CD4-positive, alpha-beta T cell treated with Interleukin-17A for 4 hours (primary cell): ENCODE results near the gene DIP2A.
"Not testable (repeated sequence)": the region's sequence is repeated elsewhere in the genome, so short reads cannot be mapped to it uniquely, and the experiment has no call there.

Experiments used
- DNase-seq: peaks from one replicate; pipeline ENCODE4 v3.0.0-alpha.2; 2020; ENCODE audit warnings: mixed read lengths

DIP2A gene

DNA sequence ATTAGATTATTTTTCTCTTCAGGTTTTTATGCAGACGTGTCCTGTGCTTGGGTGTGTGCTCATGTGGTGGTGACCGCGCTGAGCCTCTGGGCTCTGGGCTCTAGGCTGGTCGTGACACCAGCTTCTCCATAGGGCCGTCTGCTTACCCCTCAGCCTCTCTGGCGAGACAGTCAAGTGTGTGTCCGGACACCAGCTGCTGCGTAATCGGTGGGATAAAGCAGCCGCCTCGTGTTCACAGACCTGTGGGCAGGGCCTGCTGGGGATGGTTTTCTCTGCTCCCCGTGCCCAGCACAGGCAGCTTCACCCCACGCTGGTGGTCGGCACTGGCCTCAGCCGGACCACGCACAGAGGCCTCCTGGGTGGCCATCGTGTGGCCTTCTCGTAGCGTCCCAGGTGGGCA, 33.6 kb upstream of the DIP2A start:
- DNase-seq, result peak; percentile 7

GRCh38 chr21:46425571-46425970, 33.1 kb upstream of the DIP2A start:
- DNase-seq, result peak; percentile 56

DNA sequence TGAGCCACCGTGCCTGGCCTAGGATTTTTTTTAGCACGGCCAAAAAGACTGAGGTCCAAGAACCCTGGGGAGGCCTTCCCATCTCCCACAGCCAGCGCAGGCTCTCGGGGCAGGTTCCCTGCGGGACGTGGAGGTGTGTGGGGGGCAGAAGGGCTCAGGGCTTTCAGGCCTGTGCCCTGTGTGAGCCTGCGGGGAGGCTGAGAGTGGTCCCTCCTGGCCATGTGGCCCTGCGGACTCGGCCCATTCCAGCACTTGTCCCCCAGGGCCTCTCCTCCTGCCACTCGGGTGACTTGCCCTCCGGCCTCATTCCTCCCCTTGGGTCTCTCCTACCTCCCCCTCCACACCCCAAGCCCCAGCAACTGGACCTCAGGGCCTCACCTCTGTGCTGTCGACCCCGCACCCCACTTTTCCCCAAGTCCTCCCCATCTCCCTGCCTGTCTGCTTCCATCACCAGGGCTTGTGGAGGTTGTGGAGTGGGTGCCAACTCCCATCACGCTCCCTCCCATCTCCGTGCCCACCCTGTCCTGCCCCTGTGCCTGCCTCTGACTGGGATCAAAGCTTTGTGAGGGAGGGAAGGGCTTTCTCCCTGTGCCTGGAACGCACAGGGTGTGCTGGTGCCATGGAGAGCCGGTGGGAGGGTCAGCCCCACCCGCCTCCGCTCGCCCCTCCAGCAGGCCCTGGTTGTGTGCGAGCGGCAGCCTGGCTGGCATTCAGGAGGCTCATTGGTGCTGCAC, 32.2 kb upstream of the DIP2A start:
- no peak for DNase-seq

DNA sequence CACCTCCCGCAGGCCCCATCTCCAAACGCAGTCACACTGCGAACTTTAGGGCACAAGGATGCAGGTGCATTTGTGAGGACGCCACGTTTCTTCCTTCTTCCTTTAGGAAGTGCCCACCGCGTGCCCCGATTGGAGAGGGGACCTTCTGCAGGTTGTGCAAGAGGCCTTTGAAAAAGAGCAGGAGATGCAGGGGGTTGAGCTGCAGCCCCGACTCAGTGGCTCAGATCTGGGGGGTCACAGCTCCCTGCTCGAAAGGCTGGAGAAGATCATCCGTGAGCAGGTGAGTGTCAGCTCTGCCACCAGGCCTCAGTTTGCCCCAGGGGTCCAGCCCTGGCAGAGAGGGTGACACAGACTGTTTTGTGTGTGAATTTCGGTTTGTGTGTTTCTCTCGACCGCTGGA, 31.2 kb upstream of the DIP2A start:
- DNase-seq, result no peak

GRCh38 chr21:46428286-46428685, 30.4 kb upstream of the DIP2A start:
- DNase-seq, result no peak

GRCh38 chr21:46428987-46429710, 29.5 kb upstream of the DIP2A start:
- DNase-seq, result no peak

DNA sequence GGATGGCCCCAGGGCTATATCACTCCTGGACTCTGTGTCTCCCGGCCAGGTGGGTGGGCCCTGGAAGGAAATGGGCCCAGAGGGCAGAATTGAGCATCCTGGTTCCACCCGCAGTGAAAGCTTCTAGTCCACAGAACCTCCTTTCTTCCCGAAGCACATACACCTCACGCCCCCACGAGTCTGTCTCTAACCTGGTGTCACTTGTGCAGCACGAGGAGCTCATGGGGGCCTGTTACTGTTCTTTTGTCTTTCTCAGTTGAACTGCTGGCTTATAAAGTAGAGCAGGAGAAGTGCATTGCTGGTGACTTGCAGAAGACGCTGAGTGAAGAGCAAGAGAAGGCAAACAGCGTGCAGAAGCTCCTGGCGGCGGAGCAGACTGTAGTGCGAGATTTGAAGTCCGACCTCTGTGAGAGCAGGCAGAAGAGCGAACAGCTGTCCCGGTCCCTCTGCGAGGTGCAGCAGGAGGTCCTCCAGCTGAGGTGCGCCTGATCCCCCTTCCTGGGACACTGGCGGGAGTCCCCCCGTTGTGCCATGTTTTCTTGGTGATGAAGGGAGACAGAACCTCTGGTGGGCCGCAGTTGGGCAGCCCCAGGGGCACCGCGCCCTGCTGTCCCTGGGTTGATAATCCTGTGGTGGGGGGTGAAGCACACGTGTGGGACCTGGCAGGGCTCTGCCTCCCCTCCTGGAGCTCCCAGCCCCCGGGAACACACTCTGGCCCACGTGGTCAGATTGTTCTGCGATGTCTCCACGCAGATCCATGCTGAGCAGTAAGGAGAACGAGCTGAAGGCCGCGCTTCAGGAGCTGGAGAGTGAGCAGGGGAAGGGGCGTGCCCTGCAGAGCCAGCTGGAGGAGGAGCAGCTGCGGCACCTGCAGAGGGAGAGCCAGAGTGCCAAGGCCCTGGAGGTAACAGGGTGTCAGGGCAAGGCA, 28.7 kb upstream of the DIP2A start:
- no peak for DNase-seq

GRCh38 chr21:46431448-46431847, 27.2 kb upstream of the DIP2A start:
- DNase-seq, result no peak

DNA sequence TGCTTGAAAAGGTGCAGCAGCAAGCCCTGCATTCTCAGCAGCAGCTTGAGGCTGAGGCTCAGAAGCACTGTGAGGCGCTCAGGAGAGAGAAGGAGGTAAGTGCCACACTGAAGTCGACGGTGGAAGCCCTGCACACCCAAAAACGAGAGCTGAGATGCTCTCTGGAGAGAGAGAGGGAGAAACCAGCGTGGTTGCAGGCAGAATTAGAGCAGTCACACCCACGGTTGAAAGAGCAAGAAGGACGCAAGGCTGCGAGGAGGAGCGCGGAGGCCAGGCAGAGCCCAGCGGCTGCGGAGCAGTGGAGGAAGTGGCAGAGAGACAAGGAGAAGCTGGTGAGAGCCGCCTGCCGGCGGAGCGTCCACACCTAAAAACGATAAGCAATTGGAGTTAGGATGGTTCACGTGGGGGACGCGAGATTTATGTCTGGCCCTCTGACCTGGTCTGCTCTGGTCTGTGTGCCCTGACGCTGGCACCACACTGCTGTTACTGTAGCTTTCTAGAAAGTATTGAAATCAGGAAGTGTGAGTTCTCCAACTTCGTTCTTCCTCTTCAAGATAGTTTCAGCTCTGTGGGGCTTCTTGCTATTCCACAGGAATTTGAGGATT, 26.7 kb upstream of the DIP2A start:
- no peak for DNase-seq

- DNase-seq, result not testable (repeated sequence)
These were observed 25.6 kb upstream of the DIP2A start for GRCh38 chr21:46433116-46433515.

DNA sequence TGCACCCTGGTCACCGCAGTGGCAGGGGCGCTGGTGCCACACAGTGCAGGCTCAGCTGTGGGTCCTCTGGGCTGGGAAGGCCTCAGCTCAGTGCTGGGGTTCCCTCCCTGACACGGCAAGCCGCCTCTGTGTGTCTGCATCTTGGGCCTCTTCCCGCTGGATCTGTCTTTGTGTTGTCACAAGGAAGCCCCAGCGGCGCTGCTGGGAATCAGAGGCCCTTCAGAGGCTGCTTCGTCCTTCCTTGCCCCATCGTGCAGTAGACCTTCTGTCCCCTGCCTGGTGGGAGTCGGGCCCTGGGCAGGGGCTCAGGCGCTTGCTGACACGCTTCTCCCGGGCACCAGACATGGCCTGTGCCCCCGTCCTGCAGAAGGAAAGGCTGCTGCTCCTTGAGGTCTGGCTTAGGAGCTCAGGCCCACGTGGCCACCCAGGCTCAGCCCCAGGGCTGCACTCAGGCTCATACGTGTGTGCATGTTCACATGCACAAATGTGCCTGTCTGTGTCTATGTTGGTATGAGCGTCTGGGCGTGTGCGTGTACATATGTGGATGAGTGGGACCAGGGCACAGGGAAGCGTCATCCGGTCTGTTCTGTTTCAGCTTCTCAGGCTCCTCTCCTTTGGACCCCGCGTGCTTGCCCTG, 24.3 kb upstream of the DIP2A start:
- no peak for DNase-seq

DNA sequence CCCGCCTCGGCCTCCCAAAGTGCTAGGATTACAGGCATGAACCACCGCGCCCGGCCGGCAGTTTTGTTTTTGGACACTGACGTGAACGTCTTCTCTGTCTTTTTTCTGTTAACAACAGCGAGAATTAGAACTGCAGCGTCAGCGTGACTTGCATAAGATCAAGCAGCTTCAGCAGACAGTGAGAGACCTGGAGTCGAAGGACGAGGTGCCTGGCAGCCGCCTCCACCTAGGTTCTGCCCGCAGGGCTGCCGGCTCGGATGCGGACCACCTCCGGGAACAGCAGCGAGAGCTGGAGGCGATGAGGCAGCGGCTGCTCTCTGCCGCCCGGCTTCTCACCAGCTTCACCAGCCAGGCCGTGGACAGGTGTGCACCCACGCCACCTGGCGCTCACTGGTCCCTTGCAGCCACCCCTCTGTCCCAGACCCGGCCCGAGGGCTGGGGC, 22.9 kb upstream of the DIP2A start:
- DNase-seq, result no peak

DNA sequence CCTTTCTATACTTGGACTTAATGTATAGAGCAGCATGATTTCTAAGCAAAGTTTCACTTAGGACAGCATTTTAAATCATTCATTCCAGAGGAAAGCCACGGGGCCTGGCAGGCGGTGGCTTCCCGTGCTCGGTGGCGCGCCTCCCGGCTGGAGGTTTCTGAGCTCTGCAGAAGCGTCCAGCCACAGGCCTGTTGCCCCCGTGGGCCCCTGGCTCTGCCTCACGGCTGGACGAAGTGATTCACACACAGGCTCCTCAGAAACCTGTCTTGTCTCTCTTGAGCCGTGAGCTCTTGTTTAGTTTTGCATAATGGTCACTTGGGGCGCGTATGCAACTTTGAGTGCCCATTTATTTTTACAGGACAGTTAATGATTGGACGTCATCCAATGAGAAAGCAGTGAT, 22.1 kb upstream of the DIP2A start:
- no peak for DNase-seq

- no peak for DNase-seq
These were observed 21.6 kb upstream of the DIP2A start for GRCh38 chr21:46437096-46437498.

DNA sequence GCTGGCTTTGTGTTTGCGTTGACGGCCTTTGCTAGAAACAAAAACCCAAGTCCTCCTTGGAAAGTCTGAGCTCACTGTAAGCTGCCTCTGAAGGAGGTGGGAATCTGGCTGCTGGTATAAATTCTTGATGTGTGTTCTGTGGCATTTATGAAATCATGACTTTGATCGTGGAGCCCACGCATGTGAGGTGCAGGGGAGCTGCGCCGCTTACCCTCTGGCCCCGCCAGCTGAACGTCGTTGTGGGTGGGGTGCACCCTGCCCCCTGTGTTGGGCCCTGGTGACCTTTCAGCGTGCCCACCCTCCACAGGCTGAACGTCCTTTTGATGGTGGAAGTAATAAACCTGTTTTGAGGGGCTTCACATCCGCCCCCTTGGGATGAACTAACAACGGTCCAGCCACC, 21.2 kb upstream of the DIP2A start:
- DNase-seq, result no peak

- DNase-seq, result no peak
These were observed 20.4 kb upstream of the DIP2A start for GRCh38 chr21:46438241-46438640.

- no peak for DNase-seq
These were observed 18.8 kb upstream of the DIP2A start for GRCh38 chr21:46439906-46440305.

GRCh38 chr21:46441331-46441730, 17.4 kb upstream of the DIP2A start:
- DNase-seq, result no peak

GRCh38 chr21:46441961-46442498, 16.7 kb upstream of the DIP2A start:
- no peak for DNase-seq

DNA sequence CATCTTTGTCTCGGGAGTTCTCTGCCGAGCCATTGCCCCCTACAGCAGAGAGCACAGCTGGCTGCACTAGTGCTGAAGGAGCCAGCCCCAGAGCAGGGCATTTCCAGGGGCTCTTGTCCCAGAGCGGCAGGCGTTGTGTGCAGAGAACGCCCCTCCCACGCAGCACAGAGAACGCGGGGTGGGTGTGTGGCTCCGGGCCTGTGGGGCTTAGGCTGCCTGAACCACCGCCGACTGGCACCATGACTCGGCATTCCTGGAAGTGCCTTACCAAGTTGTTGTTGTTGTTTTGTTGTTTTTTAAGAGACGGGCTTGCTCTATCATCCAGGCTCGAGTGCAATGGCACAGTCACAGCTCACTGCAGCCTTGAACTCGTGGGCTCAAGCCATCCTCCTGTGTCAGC, 15.8 kb upstream of the DIP2A start:
- no peak for DNase-seq

DNA sequence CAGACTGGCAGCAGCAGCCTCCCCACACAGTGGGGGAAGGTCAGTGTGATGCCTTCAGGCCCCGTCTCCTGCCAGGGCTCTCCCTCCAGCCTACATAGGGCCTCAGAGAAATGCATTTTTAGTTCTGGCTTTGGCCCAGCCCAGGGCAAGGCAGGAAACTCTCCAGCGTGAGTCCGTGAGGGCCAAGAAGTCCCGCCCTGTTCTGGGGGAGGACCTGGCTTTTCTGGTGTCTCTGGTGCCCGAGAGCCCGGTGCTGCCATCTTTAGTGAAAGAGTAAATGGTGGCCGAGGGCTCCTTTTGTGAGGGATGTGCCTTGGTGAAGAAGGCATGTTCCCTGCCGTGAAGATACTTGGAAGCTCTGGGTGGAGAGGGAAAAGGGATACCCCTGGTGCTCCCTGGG, 14.8 kb upstream of the DIP2A start:
- DNase-seq, result no peak

DNA sequence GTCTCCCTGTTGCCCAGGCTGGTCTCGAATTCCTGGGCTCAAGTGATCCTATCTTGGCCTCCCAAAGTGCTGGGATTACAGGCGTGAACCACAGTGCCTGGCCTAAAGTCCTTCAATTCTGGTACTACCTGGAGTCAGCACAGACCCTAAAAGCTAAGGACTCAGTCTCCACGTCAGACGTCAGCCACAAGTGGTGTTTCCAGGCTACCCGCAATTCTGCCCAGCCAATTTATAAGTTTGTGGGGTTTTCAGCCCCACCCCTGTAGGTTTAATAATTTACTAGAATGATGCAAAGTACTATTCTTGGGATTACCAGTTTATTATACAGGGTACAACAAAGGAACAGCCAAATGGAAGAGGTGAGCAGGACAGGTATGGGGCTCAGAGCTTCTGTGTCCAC, 10.6 kb upstream of the DIP2A start:
- DNase-seq, result no peak
